VCaP (cell line): ENCODE measurements around the gene DNAJB6.

ENCODE experiments used
- H3K27ac ChIP-seq: fragments of 450-650 bp; 2 replicates; pipeline ENCODE4 v1.5.1; 2017
- TF ChIP-seq, protein P1 (sequence below): fragments of 450-650 bp; conservative IDR thresholded peaks from 2 replicates; pipeline ENCODE4 v1.5.1; 2017; ENCODE audit warnings: mild to moderate bottlenecking, moderate library complexity

DNAJB6 gene

DNA sequence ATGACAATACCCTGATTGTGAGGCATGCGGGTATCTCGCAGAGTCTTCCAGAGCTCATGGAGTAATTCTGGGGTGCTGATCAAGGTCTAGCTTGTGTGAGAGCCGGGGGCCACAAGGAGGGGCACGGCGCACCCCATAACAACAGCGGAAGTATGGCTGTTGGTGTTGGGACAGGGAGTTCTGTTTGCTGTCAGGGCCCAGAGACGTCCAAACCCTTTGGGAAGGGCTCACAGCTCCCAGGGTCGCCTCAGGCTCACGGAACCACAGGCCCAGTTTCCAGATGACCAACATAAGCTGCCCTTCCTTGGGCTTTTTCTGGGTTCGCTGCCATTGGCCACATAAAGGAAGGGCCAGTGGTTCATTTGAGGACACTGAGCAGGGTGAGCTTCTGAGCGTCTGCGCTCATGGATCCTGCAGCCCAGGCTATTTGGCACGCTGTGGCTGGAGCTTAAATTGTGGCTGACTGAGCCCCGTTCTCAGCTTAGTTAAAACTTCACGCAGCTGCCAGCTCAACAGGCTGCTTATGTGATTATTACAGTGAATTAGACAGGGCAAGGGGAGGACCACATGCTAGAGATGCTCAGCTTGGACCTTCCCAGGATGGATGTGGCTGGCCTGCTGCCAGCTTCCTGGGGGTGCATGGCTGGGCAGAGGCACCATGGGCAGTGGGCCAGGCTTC lies 92.3 kb downstream of the DNAJB6 start:
- no peak overlapping the region for H3K27ac ChIP-seq
- TF ChIP-seq, protein P1, sequence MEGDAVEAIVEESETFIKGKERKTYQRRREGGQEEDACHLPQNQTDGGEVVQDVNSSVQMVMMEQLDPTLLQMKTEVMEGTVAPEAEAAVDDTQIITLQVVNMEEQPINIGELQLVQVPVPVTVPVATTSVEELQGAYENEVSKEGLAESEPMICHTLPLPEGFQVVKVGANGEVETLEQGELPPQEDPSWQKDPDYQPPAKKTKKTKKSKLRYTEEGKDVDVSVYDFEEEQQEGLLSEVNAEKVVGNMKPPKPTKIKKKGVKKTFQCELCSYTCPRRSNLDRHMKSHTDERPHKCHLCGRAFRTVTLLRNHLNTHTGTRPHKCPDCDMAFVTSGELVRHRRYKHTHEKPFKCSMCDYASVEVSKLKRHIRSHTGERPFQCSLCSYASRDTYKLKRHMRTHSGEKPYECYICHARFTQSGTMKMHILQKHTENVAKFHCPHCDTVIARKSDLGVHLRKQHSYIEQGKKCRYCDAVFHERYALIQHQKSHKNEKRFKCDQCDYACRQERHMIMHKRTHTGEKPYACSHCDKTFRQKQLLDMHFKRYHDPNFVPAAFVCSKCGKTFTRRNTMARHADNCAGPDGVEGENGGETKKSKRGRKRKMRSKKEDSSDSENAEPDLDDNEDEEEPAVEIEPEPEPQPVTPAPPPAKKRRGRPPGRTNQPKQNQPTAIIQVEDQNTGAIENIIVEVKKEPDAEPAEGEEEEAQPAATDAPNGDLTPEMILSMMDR: no peak

DNA sequence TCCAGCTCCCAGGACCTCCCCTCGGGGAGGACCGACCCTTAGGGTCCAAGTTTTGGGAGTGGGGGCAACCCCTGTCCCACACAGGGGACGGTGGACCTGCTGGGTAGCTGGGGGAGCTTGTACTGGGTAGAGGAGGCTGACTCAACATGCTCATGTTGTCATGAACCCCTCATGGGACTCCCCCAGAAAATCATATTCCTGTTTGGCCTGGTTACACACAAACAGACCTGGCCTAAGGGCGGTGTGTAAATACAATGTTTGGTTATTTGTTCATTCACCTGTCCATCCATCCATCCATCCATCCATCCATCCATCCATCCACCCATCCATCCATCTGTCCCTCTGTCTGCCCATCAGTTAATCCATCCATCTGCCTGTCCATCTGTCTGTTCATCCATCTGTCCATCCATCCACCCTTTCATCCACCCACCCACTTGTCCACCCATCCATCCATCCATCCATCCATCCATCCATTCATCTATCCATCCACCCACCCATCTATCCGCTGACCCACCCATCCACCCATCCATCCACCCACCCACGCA lies 92.9 kb downstream of the DNAJB6 start:
- no peak overlapping the region for H3K27ac ChIP-seq
- TF ChIP-seq, protein P1: no peak

DNA sequence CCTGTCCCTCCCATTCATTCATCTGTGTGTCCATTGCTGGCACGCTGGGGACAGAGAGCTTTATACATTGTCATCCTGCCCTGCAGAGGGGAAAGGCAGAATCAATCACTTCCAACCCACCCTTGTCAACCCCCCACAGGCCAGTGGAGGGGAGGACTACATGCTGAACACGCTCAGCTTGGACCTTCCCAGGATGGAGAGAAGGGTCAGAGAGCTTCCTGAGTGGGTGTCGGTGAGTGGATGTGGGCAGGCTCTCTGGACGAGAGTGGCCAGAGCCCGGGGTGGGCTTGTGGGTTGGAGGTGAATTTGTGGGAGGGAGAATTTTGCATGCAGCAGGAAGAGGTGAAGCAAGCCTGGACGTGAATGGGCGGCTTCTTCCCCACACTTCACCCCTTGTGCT lies 93.9 kb downstream of the DNAJB6 start:
- H3K27ac ChIP-seq: no peak overlapping the region
- TF ChIP-seq, protein P1: no peak

DNA sequence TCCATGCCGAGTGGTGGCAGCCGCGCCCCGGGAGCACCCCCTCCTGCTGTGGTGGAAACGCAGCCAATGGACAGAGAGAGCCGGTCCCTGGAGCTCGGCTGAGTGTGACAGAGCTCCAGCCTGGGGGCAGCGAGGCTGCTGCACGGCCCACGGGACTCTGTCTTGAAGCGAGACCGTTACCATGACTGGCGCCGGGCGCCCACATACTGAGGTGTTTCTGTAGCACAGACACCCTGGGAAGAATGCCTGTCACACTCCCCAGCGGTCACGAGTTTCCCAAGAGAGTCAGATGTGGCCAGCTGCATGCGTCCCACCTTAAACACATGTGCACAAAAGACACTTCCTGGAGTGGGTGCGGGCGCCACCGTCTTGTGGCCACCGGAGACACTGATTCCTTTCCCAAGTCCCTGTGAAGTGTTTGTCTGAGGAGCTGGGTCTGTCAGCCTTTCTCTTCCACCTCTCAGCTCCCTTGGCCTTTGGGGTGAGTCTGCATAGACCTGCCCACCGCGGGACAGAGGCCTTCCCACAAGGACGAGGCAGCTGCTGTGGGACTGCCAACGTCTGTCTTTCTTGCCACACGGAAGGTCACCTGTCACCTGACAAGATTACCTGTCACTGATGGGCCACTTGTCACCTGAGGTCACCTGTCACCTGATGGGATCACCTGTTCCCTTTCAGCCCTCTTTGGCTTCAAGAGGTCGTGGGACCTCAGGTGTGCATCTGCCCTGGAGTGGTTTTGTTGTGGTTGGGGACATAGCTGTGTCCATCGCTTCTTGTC lies 94.6 kb downstream of the DNAJB6 start:
- TF ChIP-seq, protein P1: no peak
- H3K27ac ChIP-seq: peak overlapping the region; percentile 79

DNA sequence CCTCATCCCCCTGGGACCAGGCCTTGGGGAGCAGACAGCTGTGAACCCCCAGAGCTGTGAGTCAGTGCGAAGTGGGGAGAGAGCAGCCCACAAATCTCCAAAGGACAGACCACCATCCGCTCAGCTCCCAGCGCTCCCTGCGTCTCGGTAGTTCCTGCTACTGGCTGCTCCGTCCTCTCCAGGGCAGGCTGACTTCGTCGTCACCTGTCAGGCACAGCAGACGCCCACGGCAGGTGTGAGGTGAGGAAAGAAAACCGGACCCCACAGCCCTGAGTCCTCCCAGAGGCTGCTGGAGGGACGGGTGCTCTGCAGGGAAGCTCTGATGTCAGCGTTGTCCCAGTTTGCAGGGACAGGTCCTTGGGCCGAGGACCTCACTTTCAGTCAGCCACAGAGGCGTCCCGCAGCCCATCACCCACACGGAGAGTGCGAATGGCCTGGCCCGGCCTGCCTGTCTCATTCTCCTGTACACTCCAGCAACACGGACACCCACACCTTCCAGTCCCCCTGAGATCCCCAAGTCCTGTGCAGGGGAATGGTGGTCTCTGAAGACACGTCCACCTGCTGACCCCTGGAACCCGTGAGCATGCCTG lies 95.2 kb downstream of the DNAJB6 start:
- H3K27ac ChIP-seq: peak overlapping the region; percentile 79
- TF ChIP-seq, protein P1: no peak

DNA sequence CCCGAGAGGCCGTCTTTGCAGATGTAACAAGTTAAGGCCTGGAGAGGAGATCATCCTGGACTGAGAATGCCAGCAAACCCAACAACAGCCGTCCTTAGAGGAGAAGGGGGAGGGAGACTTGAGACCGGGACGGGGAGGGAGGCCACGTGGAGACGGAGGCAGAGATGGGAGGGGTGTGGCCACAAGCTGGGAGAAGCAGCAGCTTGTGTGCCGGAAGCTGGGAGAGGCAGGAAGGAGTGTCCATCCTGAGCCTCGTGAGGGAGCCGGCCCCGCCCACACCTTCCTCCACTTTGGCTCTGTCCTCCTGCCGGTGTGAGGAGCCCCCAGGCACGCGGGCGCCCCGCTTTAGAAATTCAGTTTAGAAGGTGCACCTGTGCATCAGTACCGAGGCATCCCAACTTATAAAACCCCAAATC lies 95.7 kb downstream of the DNAJB6 start:
- TF ChIP-seq, protein P1: no peak
- peak overlapping the region; percentile 79 for H3K27ac ChIP-seq

DNA sequence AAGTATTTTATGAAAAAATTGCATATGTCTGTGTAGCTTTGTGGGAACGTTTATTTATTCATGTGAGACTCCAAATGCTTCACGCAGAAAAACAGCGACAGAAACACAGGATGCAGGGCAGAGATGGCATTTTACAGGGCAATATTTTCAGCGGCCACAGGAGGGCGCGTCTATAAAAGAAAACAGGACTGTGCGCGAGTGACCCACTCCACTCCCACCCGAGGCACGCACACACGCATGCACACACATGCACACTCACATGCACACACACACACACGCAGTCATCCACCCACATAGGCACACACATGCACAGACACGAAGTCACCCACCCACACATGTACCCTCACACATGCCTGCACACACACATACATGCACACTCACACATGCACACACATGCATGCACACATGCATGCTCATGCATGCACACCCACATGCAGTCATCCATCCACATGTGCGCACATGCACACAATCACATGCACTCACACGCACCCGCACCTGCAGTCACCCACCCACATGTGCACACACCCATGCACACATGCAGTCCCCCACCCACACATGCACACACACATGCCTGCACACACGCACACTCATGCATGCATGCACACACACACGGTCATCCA lies 96.3 kb downstream of the DNAJB6 start:
- TF ChIP-seq, protein P1: peak; percentile 89
- H3K27ac ChIP-seq: peak overlapping the region; percentile 79
